ENCODE data around the gene METAP1D.
"Not testable (repeated sequence)": the region's sequence is repeated elsewhere in the genome, so short reads cannot be mapped to it uniquely, and the experiment has no call there.

METAP1D gene

GRCh38 chr2:171996021-171996420 is 3.7 kb upstream of the METAP1D start:
- no peak for DNase-seq

GRCh38 chr2:171997031-171997430 is 2.7 kb upstream of the METAP1D start:
- DNase-seq, result not testable (repeated sequence)

GRCh38 chr2:171999161-171999560 is 592 bp upstream of the METAP1D start:
- no peak for DNase-seq

GRCh38 chr2:172000696-172001361 is 1.1 kb downstream of the METAP1D start:
- DNase-seq, result no peak

- no peak for DNase-seq
These were observed 7.6 kb downstream of the METAP1D start for GRCh38 chr2:172007372-172007771.

GRCh38 chr2:172009823-172010222 is 10.1 kb downstream of the METAP1D start:
- DNase-seq, result no peak

- DNase-seq, result peak; percentile 17
These were observed 12.2 kb downstream of the METAP1D start for GRCh38 chr2:172011812-172012575.

- peak; percentile 29 for DNase-seq
These were observed 13.1 kb downstream of the METAP1D start for GRCh38 chr2:172012677-172013391.

GRCh38 chr2:172013396-172013795 is 13.6 kb downstream of the METAP1D start:
- no peak for DNase-seq

GRCh38 chr2:172021074-172021931 is 21.6 kb downstream of the METAP1D start:
- DNase-seq, result no peak

GRCh38 chr2:172021955-172022354 is 22.2 kb downstream of the METAP1D start:
- no peak for DNase-seq

GRCh38 chr2:172031536-172031935 is 31.8 kb downstream of the METAP1D start:
- DNase-seq, result no peak

- no peak for DNase-seq
These were observed 38.4 kb downstream of the METAP1D start for GRCh38 chr2:172038121-172038520.

GRCh38 chr2:172038604-172039003 is 38.9 kb downstream of the METAP1D start:
- no peak for DNase-seq

GRCh38 chr2:172039011-172039704 is 39.4 kb downstream of the METAP1D start:
- no peak for DNase-seq

GRCh38 chr2:172040311-172040710 is 40.6 kb downstream of the METAP1D start:
- no peak for DNase-seq

- DNase-seq, result no peak
These were observed 46.4 kb downstream of the METAP1D start for GRCh38 chr2:172046080-172046678.

GRCh38 chr2:172046866-172047565 is 47.3 kb downstream of the METAP1D start:
- DNase-seq, result no peak

- no peak for DNase-seq
These were observed 48.1 kb downstream of the METAP1D start for GRCh38 chr2:172047566-172048507.
